Measurements from ENCODE around the gene CALHM2.

The CALHM2 gene

GRCh38 chr10:103397191-103397825, 54.9 kb downstream of the CALHM2 start:
- DNase-seq = no peak

- DNase-seq = no peak
These were observed 55.4 kb downstream of the CALHM2 start for GRCh38 chr10:103396789-103397087.
